Muscle layer of duodenum (tissue), 2 donors: Measurements from ENCODE around the gene TAOK2.

Source experiments
- H3K27ac ChIP-seq: one replicate; pipeline ENCODE4 v1.7.0; 2013; ENCODE audit warnings: mild to moderate bottlenecking, low read length
- H3K27me3 ChIP-seq: one replicate; pipeline ENCODE4 v1.7.0; 2013; ENCODE audit warnings: low read depth, mild to moderate bottlenecking, control low read depth, low read length
- H3K36me3 ChIP-seq, 2 donors: one replicate each; pipeline ENCODE4 v1.7.0; 2013; ENCODE audit warnings: low read length in 2 of 2, control low read depth in 1 of 2, mild to moderate bottlenecking in 1 of 2; ENCODE audit not compliant: insufficient read depth in 2 of 2, control insufficient read depth in 1 of 2
- H3K4me1 ChIP-seq, 2 donors: one replicate each; pipeline ENCODE4 v1.7.0; 2013; ENCODE audit warnings: low read length in 2 of 2, mild to moderate bottlenecking in 2 of 2, control low read depth in 1 of 2, moderate library complexity in 1 of 2; ENCODE audit not compliant: insufficient read depth in 2 of 2, control insufficient read depth in 1 of 2
- H3K4me3 ChIP-seq, 2 donors: one replicate each; pipeline ENCODE4 v1.7.0; 2013; ENCODE audit warnings: low read length in 2 of 2, low read depth in 1 of 2, mild to moderate bottlenecking in 1 of 2
- H3K9me3 ChIP-seq, 2 donors: one replicate each; pipeline ENCODE4 v1.7.0; 2013; ENCODE audit warnings: low read length in 2 of 2, control low read depth in 1 of 2, mild to moderate bottlenecking in 1 of 2; ENCODE audit not compliant: control insufficient read depth in 1 of 2
- donor health status: healthy.

Gene TAOK2

DNA sequence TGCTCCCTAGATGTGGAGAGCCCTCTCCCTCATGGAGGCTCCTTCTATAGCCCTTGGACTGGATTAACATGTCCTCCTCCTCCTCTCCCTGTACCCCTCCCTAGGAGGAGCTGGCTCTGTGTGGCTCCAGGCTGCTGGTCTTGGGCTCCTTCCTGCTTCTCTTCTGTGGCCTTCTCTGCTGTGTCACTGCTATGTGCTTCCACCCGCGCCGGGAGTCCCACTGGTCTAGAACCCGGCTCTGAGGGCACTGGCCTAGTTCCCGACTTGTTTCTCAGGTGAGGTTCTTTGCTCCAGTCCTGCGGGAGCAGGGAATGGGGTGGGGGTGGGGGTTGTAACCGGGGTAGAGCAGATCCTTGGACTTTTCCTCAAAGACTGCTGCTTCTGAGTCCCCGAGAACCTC is 2.4 kb upstream of the TAOK2 start:
- Histone ChIP-seq H3K27ac (no peak overlapping the region), H3K4me1 (peaks cover 16 to 20% of the 10 kb centered on the region in 2 donors), H3K9me3 (no peaks in the 10 kb centered on the region), H3K4me3 (no peak overlapping the region), H3K36me3 (peaks cover 11 to 24% of the 10 kb centered on the region in 2 donors), H3K27me3 (no peaks in the 10 kb centered on the region)

DNA sequence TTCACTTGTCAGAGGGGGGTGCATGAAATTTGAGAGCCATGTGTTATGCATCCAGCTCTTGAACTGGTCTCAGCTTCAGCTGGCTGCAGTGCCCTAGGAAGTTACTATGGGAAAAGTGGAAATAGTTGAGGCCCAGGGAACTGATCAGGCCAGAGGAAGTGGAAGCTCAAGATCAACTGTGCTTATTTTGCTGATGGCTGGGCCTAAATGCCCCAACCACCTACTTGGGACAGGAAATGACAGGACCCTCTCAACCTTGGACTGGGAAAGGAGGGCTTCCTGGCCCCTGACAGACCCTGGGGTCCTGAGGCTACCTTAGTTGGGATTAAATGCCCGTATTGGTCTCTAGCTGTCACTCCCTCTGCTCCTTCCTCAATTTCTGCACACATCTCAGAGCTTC is 1.2 kb upstream of the TAOK2 start:
- H3K4me3 ChIP-seq: no peak overlapping the region
- no peaks in the 10 kb centered on the region for H3K9me3 ChIP-seq
- no peak overlapping the region for H3K27ac ChIP-seq
- H3K27me3 ChIP-seq: no peaks in the 10 kb centered on the region
- peaks cover 19 to 26% of the 10 kb centered on the region in 2 donors for H3K4me1 ChIP-seq
- H3K36me3 ChIP-seq: peaks cover 11 to 24% of the 10 kb centered on the region in 2 donors

DNA sequence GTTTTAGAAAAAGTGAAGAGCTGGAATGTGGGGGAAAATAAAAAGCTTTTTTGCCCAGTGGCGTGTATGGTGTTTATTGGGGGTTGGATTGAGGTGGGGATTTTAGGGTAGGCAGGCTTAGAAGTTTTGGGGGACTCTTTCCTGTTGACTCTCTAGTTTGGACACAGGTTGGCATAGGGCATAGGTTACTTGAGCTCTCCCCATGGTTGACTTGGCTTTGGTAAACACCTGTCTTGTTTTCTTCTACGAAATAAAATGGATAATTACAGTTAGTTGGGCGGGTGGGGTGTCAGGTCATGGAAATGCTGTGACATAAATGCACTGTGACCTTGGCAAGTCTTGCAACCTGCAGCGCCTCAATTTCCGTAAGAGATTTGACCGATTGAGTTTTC is 680 bp upstream of the TAOK2 start:
- Histone ChIP-seq H3K9me3 (no peaks in the 10 kb centered on the region), H3K4me1 (peaks cover 19 to 26% of the 10 kb centered on the region in 2 donors), H3K27ac (no peak overlapping the region), H3K4me3 (peak overlapping the region in 1 of 2 donors; percentile 92), H3K36me3 (peaks cover 11 to 24% of the 10 kb centered on the region in 2 donors), H3K27me3 (no peaks in the 10 kb centered on the region)

DNA sequence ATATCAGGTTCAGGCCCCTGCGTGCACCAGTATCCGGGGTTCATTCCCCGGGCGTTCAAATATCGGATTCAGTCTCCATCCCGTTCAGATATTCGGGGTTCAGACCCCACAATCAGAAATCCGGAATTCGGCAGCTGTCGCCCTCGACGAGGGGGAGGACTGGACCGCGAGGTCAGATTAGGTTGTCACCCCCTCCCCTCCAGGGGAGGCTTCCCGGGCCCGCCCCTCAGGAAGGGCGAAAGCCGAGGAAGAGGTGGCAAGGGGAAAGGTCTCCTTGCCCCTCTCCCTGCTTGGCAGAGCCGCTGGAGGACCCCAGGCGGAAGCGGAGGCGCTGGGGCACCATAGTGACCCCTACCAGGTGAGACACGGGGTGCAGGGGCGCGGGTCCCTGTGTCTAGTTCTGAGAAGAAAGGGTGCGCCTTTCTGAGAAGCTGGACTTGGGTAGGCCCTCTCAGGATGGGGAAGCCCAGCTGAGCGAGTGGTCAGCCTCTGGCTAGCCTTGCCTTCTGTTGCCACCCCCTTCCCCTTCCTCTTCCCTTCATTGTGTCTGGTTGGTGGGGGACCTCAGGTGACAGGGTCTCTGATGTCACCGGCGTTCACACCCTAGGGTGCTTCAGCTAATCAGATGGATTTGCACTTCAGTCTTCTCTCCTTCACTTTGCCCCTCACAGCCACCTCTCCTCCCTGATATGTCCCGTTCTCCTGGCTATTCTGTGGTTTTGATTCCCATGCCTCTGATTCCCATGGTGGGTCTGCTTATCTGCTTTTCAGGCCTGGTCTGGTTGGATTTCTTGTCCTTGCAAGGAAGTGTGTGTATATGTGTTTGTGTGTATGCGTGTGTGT is 844 bp downstream of the TAOK2 start:
- H3K27me3 ChIP-seq: no peaks in the 10 kb centered on the region
- H3K9me3 ChIP-seq: no peaks in the 10 kb centered on the region

DNA sequence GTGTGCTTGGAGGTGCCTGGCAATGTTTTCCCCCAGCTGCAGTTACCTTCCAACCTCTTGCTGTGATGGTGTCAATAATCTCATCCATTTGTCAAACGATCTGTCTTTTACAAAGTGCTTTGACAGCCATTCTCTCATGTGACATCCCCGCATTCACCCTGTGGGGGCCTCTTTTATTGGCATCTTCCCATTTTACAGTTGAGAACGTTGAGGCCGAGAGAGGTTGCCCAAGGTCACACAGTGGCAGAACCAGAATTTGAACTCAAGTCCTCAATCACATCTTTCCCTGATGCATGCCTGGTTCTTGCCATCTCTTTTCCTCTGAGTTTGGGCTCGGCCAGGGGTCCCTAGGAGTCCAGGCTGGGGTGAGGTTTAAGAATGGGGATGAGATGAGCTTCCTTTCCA is 1.5 kb downstream of the TAOK2 start:
- H3K27ac ChIP-seq: peak overlapping the region; percentile 88
- H3K36me3 ChIP-seq: peaks cover 23 to 30% of the 10 kb centered on the region in 2 donors
- H3K9me3 ChIP-seq: no peaks in the 10 kb centered on the region
- peak overlapping the region; percentile 91 to 92 for H3K4me3 ChIP-seq
- H3K4me1 ChIP-seq: peaks cover 19 to 26% of the 10 kb centered on the region in 2 donors
- no peaks in the 10 kb centered on the region for H3K27me3 ChIP-seq

More for the DNA sequence above, 844 bp downstream of the TAOK2 start:
- peaks cover 17 to 28% of the 10 kb centered on the region in 2 donors for H3K36me3 ChIP-seq
- peak overlapping the region; percentile 91 to 92 for H3K4me3 ChIP-seq
- H3K27ac ChIP-seq: peak overlapping the region; percentile 88
- peaks cover 19 to 26% of the 10 kb centered on the region in 2 donors for H3K4me1 ChIP-seq

DNA sequence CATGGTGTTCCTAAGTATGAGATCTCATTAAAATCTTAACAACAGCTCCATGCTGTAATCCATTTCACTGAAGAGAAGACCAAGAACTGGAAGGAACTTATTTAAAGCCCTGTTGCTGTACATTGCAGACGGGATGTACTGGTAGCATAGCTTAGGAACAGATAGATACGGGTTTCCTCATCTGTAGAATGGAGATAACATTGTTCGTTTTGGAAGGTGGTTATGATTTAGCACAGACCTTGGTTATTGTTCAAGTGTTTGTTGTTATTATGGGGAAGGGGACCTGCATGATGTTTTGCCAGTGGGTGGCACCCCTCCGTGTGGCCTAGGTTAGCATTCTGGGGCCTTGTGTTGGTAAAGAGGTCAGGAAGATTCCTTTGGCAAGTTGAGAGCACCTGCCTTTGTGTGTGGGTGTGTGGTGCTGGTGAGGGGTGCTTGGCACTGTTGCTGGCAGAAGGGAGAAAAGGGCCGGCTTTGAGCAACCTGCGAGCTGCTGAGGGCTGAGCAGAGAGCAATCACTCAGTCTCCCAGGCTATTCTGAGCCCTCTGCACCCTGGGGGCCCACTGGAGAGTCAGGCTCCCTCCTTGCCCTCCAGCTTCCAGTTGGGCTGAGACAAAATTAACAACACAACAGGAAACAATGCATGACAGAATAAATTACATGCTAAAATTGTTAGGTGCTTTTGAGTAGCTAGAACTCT is 2.3 kb downstream of the TAOK2 start:
- peak overlapping the region; percentile 88 for H3K27ac ChIP-seq
- no peaks in the 10 kb centered on the region for H3K27me3 ChIP-seq
- peak overlapping the region; percentile 91 to 92 for H3K4me3 ChIP-seq
- H3K9me3 ChIP-seq: no peaks in the 10 kb centered on the region
- peaks cover 19 to 26% of the 10 kb centered on the region in 2 donors for H3K4me1 ChIP-seq
- peaks cover 31 to 37% of the 10 kb centered on the region in 2 donors for H3K36me3 ChIP-seq

DNA sequence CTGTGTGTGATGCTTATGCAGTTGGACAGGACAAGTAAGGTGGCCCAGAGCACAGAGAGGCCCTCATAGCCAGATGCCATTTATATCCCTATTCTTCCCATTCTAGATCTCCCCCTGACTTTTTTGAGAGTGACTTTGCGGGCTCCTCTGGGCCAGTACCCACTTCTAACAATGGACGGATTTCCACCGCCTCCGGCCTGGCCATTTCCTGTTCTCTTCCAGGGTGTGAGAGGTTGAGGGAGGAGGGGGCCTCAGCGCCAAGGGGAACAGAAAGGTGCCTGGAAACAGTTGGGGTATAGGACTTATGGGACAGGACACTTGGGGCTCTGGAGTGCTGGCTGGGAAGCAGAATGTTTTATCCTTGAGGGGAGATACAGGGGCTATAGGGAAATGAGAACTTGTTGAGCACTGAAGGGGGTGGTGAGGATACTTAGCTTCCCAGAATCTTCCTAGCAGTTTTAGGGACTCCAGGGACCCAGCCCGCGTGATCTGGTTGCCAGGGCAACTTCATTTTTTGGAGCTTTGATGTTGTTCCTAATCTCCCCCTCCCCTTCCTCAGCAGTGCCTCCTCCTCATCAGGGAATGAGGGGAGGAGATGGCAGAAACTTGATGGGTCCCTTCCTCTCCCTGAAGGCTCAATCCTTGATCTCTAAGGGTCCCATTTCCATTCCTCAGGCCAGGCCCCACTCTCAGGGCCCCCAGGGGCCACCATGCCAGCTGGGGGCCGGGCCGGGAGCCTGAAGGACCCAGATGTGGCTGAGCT is 3.6 kb downstream of the TAOK2 start:
- no peaks in the 10 kb centered on the region for H3K9me3 ChIP-seq
- peak overlapping the region; percentile 13 for H3K27ac ChIP-seq
- peak overlapping the region in 1 of 2 donors; percentile 92 for H3K4me3 ChIP-seq
- H3K27me3 ChIP-seq: no peaks in the 10 kb centered on the region
- peaks cover 43 to 44% of the 10 kb centered on the region in 2 donors for H3K36me3 ChIP-seq
- H3K4me1 ChIP-seq: peaks cover 19 to 26% of the 10 kb centered on the region in 2 donors

DNA sequence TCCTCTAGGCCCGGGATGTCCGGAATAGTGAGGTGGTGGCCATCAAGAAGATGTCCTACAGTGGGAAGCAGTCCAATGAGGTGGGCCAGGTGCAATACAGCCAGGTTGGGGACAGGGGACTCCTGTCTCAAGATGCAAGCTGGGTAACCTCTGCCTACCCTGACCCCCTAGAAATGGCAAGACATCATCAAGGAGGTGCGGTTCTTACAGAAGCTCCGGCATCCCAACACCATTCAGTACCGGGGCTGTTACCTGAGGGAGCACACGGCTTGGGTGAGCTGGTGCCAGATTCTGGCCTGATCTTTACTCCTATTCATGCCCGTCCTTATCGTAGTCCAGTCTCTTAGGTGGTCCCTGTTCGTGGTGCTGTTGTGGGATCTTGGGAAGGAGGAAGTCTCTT is 4.4 kb downstream of the TAOK2 start:
- Histone ChIP-seq H3K27me3 (no peaks in the 10 kb centered on the region), H3K36me3 (peaks cover 50 to 53% of the 10 kb centered on the region in 2 donors), H3K4me3 (no peak overlapping the region), H3K4me1 (peaks cover 19 to 24% of the 10 kb centered on the region in 2 donors), H3K27ac (no peak overlapping the region), H3K9me3 (no peaks in the 10 kb centered on the region)

DNA sequence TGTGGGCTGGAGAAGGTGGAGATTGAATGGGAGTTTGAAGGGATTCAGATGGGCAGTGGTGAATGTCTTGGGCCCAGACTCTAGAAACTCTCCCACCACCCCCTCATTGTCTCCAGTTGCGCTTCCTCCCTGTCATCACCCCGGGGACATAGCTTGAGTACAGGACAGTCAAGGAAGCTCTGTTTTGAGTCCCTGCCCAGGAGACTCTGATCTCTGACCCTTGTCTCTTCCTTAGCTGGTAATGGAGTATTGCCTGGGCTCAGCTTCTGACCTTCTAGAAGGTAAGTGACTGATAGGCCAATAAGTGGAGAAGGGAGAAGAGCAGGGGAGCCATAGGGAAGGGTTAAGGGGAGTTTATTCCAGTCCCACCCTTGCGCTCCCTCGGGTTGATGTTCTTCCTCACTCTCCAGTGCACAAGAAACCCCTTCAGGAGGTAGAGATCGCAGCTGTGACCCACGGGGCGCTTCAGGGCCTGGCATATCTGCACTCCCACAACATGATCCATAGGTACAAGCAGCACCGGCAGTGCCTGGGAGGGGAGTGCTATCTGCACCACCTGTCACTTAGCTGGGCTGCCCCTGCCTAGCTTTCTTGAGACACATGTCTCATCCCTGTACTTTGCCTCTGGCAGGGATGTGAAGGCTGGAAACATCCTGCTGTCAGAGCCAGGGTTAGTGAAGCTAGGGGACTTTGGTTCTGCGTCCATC is 5.0 kb downstream of the TAOK2 start:
- Histone ChIP-seq H3K4me1 (peaks cover 19 to 21% of the 10 kb centered on the region in 2 donors), H3K9me3 (no peaks in the 10 kb centered on the region), H3K27me3 (no peaks in the 10 kb centered on the region), H3K27ac (no peak overlapping the region), H3K4me3 (no peak overlapping the region), H3K36me3 (peaks cover 56 to 59% of the 10 kb centered on the region in 2 donors)

DNA sequence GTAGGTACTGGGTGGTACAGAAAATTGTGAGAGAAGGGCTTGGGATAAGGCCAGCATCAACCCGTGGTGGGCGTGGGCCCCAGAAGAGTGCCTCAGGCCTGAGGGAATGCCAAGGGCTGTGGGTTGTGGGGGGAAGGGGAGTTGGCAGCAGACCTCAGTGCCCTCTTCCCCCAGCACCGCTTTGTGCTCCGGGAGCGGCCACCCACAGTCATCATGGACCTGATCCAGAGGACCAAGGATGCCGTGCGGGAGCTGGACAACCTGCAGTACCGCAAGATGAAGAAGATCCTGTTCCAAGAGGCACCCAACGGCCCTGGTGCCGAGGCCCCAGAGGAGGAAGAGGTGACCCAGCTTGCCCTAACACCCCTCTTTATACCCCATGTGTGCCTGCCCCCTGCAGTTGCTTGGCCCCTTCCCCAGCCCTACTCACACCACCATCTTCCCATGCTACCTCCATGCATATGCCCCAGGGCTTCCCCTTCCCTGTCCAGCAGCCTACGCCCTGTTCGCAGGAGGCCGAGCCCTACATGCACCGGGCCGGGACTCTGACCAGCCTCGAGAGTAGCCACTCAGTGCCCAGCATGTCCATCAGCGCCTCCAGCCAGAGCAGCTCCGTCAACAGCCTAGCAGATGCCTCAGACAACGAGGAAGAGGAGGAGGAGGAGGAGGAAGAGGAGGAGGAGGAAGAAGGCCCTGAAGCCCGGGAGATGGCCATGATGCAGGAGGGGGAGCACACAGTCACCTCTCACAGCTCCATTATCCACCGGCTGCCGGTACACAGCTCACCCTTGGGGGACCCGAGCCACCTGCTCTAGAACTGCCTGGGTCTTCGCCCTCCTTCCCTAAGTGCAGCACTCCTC is 9.1 kb downstream of the TAOK2 start:
- Histone ChIP-seq H3K27ac (no peak overlapping the region), H3K4me3 (no peak overlapping the region), H3K4me1 (no peaks in the 10 kb centered on the region), H3K27me3 (no peaks in the 10 kb centered on the region), H3K9me3 (no peaks in the 10 kb centered on the region), H3K36me3 (peaks cover 88 to 99% of the 10 kb centered on the region in 2 donors)
